HepG2 (cell line): ENCODE data around the gene S100A13. TPM values are rescaled to one million over a fixed set of nuclear protein-coding genes. Genes with fewer than 3 reads are reported as not detected.
"Not testable (repeated sequence)": the region's sequence is repeated elsewhere in the genome, so short reads cannot be mapped to it uniquely, and the experiment has no call there.

Source experiments
- ATAC-seq: fragments of 200-7000 bp; cut with Tn5 transposase; 3 replicates; pipeline ENCODE4 v1.9.1; 2020; ENCODE audit warnings: mild to moderate bottlenecking, moderate library complexity
- BruUV-seq: library from RNA; stranded (reverse); fragments of 400-500 nt; replicated peaks from 2 replicates; lab custom pipeline; 2021; lab: Mats Ljungman, UMichigan
- CTCF ChIA-PET: fragments of 300-600 bp; formaldehyde crosslinking; extraction: SDS; loops from one replicate; lab custom pipeline; 2021; ENCODE audit warnings: low total read pairs, inconsistent platforms, low intra/inter-chr PET ratio; lab: Yijun Ruan, JAX
- POLR2A ChIA-PET: fragments of 350-600 bp; sonication (Branson Sonifier 250); formaldehyde crosslinking; loops from one replicate; lab custom pipeline; 2020; ENCODE audit warnings: antibody characterized with exemption, inconsistent platforms; lab: Yijun Ruan, JAX
- DNase-seq: peaks from one replicate; pipeline ENCODE4 v3.0.0-alpha.2; 2015; ENCODE audit warnings: low spot score
- FAIRE-seq: peaks from 3 replicates; lab custom pipeline; 2011; peaks lifted over from hg19 to GRCh38; lab: Jason Lieb, UNC
- H2AFZ ChIP-seq: one replicate; pipeline ENCODE4 v1.6.1; 2011; ENCODE audit warnings: low read length, inconsistent platforms
- H3K27ac ChIP-seq: fragments of 300-600 bp; 3 replicates; pipeline ENCODE4 v1.8.0; 2011; ENCODE audit warnings: mixed run types, mild to moderate bottlenecking, mixed read lengths, low read length, inconsistent platforms; ENCODE audit not compliant: insufficient read depth; ENCODE audit errors: extremely low read length
- H3K27me3 ChIP-seq, 2 experiments: fragments of 200-600 bp in 1 of 2; 2 replicates in 1 of 2; 3 replicates in 1 of 2; pipeline versions ENCODE4 v1.6.0 to v1.8.0; 2011; ENCODE audit warnings: low read length in 2 of 2, mild to moderate bottlenecking in 2 of 2, moderate library complexity in 2 of 2, inconsistent platforms in 1 of 2; ENCODE audit not compliant: insufficient read depth in 2 of 2, control insufficient read depth in 1 of 2
- H3K36me3 ChIP-seq, 2 experiments: fragments of 200-600 bp in 1 of 2; replicated peaks in 1 of 2; 2 replicates in 1 of 2; 3 replicates in 1 of 2; pipeline versions ENCODE4 v1.5.1 to v1.8.0; 2011; ENCODE audit warnings: low read length in 2 of 2, inconsistent platforms in 1 of 2; ENCODE audit not compliant: insufficient read depth in 2 of 2, control insufficient read depth in 1 of 2
- H3K4me1 ChIP-seq: 2 replicates; pipeline ENCODE4 v1.5.1; 2012; ENCODE audit warnings: low read length, inconsistent platforms; ENCODE audit not compliant: insufficient read depth
- H3K4me2 ChIP-seq: 2 replicates; pipeline ENCODE4 v1.6.0; 2011; ENCODE audit warnings: low read depth, low read length, inconsistent platforms
- H3K4me3 ChIP-seq, 3 experiments: fragments of 200-600 bp in 1 of 3; sonication (generic), shearing (Covaris generic) in 1 of 3; replicated peaks in 1 of 3; 2 replicates each; pipeline ENCODE4 v1.5.1; 2011 to 2016; ENCODE audit warnings: low read length in 3 of 3, inconsistent platforms in 2 of 3, low read depth in 2 of 3, mild to moderate bottlenecking in 2 of 3, control low read depth in 1 of 3, mixed read lengths in 1 of 3; ENCODE audit not compliant: insufficient read depth in 1 of 3
- H3K79me2 ChIP-seq: one replicate; pipeline ENCODE4 v1.6.1; 2011; ENCODE audit warnings: low read length, inconsistent platforms; ENCODE audit not compliant: insufficient read depth
- H3K9ac ChIP-seq: 2 replicates; pipeline ENCODE4 v1.6.0; 2011; ENCODE audit warnings: mild to moderate bottlenecking, low read depth, low read length, inconsistent platforms; ENCODE audit not compliant: insufficient read depth
- H3K9me3 ChIP-seq: 2 replicates; pipeline ENCODE4 v1.5.1; 2012; ENCODE audit warnings: mild to moderate bottlenecking, low read length
- H4K20me1 ChIP-seq: 2 replicates; pipeline ENCODE4 v1.6.0; 2011; ENCODE audit warnings: inconsistent platforms, mild to moderate bottlenecking, low read length, moderate library complexity; ENCODE audit not compliant: insufficient read depth
- ARNT2 ChIP-seq: sonication (generic); formaldehyde crosslinking; IDR thresholded peaks from 2 replicates; pipeline ENCODE4 v1.8.0; 2022; ENCODE audit warnings: mild to moderate bottlenecking, low read depth, missing genetic modification reagents, moderate library complexity
- ATM ChIP-seq: fragments of 450-650 bp; IDR thresholded peaks from 2 replicates; pipeline ENCODE4 v1.7.1; 2017; ENCODE audit warnings: mild to moderate bottlenecking, borderline replicate concordance
- FOSL2 ChIP-seq: sonication (generic); formaldehyde crosslinking; IDR thresholded peaks from 2 replicates; pipeline ENCODE4 v1.4.0; 2020; ENCODE audit warnings: missing genetic modification reagents
- GLI4 ChIP-seq: sonication (generic); formaldehyde crosslinking; IDR thresholded peaks from 2 replicates; pipeline ENCODE4 v1.5.1; 2020; ENCODE audit warnings: missing genetic modification reagents, mild to moderate bottlenecking, moderate library complexity, borderline replicate concordance
- MATR3 ChIP-seq: sonication (generic); formaldehyde crosslinking; IDR thresholded peaks from 2 replicates; pipeline ENCODE4 v1.4.0; 2020; ENCODE audit warnings: missing genetic modification reagents
- STAG1 ChIP-seq: sonication (generic); formaldehyde crosslinking; IDR thresholded peaks from 2 replicates; pipeline ENCODE4 v1.4.0; 2020; ENCODE audit warnings: missing genetic modification reagents
- ZNF350 ChIP-seq: sonication (generic); formaldehyde crosslinking; IDR thresholded peaks from 2 replicates; pipeline ENCODE4 v1.4.0; 2020; ENCODE audit warnings: mild to moderate bottlenecking, low read depth, missing genetic modification reagents, borderline replicate concordance
- ZNF567 ChIP-seq: sonication (generic); formaldehyde crosslinking; IDR thresholded peaks from 2 replicates; pipeline ENCODE4 v1.8.1; 2023; ENCODE audit warnings: mild to moderate bottlenecking, missing genetic modification reagents, borderline replicate concordance
- ZNF713 ChIP-seq: sonication (generic); formaldehyde crosslinking; IDR thresholded peaks from 2 replicates; pipeline ENCODE4 v1.4.0; 2020; ENCODE audit warnings: mild to moderate bottlenecking, missing genetic modification reagents
- WGBS: methylation state at CpG from one replicate; pipeline ENCODE4 v1.1.6; 2017; ENCODE audit warnings: low lambda C conversion rate; 5-methylcytosine and 5-hydroxymethylcytosine counted together
- in situ Hi-C: cut with HindIII; loops from 2 replicates; pipeline ENCODE4 v1.10.0; 2017; ENCODE audit warnings: low pct_unique_long_range_greater_than_20kb; ENCODE audit not compliant: extremely low pct_ligation_motif_present
- intact Hi-C: fragments of 100-400 bp; cut with micrococcal nuclease; formaldehyde crosslinking; loops from one replicate; pipeline ENCODE4 v1.10.0; 2022; ENCODE audit not compliant: unreplicated experiment
- polyA plus RNA-seq, 8 experiments: library from polyadenylated mRNA; depleted of rRNA in 3 of 8; stranded (reverse) in 7 of 8; unstranded in 1 of 8; fragments of >200 nt; fragmentation: Illumina TruSeq in 4 of 8; extraction: Trizol in 4 of 8; gene quantifications; 2 replicates each; pipeline versions ENCODE4 v1.2.1 to v1.2.3, GENCODE V29; 2011 to 2016; ENCODE audit warnings: low read depth in 4 of 8, missing spikeins in 1 of 8, mixed read lengths in 1 of 8; ENCODE audit not compliant: insufficient read depth in 1 of 8
- total RNA-seq, 5 experiments: library from RNA; depleted of rRNA; stranded (reverse); fragments of >200 nt; fragmentation: Illumina TruSeq; extraction: Trizol; gene quantifications; 2 replicates each; pipeline ENCODE4 v1.2.3, GENCODE V29; 2016; ENCODE audit warnings: low read depth in 1 of 5
- TF ChIP-seq, protein P1 (sequence below): sonication (generic); formaldehyde crosslinking; IDR thresholded peaks from 2 replicates; pipeline ENCODE4 v1.8.1; 2023; ENCODE audit warnings: mild to moderate bottlenecking, inconsistent platforms, moderate library complexity, missing genetic modification reagents, borderline replicate concordance
- TF ChIP-seq, protein P2 (sequence below): sonication (generic); formaldehyde crosslinking; IDR thresholded peaks from 2 replicates; pipeline ENCODE4 v1.8.0; 2023; ENCODE audit warnings: mild to moderate bottlenecking, missing genetic modification reagents

The S100A13 gene
- total and polyA plus RNA-seq, 2 of the 13 experiments (the other 11 are each of a cell fraction or from before 2014, with no cell fraction given): 89.5 to 172 TPM

DNA sequence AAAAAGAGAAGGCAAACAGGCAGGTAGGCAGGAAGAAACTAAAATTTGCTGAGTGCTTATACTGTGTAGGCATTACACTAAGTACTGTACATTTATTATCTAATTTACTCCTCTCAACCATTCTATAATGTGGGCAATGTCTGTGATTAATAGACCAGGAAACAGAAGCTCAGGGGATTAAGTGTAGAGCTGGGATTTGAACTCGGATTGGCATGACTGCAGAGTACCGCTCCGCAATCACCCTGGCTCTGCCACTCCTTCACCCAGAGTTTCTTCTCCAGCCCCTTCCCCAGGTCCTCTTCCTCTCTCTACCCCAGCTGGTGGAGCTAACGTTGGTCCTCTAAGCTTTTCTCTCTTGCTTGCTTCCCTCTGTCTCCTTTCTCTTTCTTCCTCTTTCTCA, 50.2 kb downstream of the S100A13 start:
- intact Hi-C loops (no loop called here), in situ Hi-C loops (no loop called here)
- no TSS peak for BruUV-seq
- no peaks in the 10 kb centered on the region for H3K36me3 ChIP-seq
- H3K4me2 ChIP-seq: no peak overlapping the region
- H3K27ac ChIP-seq: no peak overlapping the region
- ChIA-PET CTCF (no interaction called here), POLR2A (interaction anchor here (1.1 to 1.4 kb wide), 3 partner anchors 31 to 61 kb away, joined by 3 to 5 read pairs (median 5); partner anchors contain the start of gene CHTOP)
- H3K4me1 ChIP-seq: peaks cover 10% of the 10 kb centered on the region
- no peak for DNase-seq
- H4K20me1 ChIP-seq: no peaks in the 10 kb centered on the region
- H2AFZ ChIP-seq: no peak overlapping the region
- no peaks in the 10 kb centered on the region; a peak in 1 of 5 replicates for H3K27me3 ChIP-seq
- no peak for ATAC-seq
- 62% methylated on average over 4 of the region's 4 CpGs for WGBS
- TF ChIP-seq ZNF713: no peak
- TF ChIP-seq FOSL2 (CRISPR knock-in tag): no peak
- no peak for TF ChIP-seq ATM
- TF ChIP-seq ARNT2 (CRISPR knock-in tag): no peak
- TF ChIP-seq STAG1 (CRISPR knock-in tag): no peak
- TF ChIP-seq ZNF567 (CRISPR knock-in tag): no peak
- TF ChIP-seq, protein P1, sequence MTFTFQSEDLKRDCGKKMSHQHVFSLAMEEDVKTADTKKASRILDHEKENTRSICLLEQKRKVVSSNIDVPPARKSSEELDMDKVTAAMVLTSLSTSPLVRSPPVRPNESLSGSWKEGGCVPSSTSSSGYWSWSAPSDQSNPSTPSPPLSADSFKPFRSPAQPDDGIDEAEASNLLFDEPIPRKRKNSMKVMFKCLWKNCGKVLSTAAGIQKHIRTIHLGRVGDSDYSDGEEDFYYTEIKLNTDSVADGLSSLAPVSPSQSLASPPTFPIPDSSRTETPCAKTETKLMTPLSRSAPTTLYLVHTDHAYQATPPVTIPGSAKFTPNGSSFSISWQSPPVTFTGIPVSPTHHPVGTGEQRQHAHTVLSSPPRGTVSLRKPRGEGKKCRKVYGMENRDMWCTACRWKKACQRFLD (CRISPR knock-in tag): no peak
- TF ChIP-seq ZNF350: no peak
- no peak for TF ChIP-seq MATR3 (CRISPR knock-in tag)
- no peak for TF ChIP-seq GLI4 (CRISPR knock-in tag)
- TF ChIP-seq, protein P2, sequence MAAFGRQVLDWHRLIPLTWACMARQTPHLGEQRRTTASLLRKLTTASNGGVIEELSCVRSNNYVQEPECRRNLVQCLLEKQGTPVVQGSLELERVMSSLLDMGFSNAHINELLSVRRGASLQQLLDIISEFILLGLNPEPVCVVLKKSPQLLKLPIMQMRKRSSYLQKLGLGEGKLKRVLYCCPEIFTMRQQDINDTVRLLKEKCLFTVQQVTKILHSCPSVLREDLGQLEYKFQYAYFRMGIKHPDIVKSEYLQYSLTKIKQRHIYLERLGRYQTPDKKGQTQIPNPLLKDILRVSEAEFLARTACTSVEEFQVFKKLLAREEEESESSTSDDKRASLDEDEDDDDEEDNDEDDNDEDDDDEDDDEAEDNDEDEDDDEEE (CRISPR knock-in tag): no peak
- H3K79me2 ChIP-seq: no peaks in the 10 kb centered on the region
- no peak overlapping the region for H3K4me3 ChIP-seq
- H3K9ac ChIP-seq: no peak overlapping the region
- H3K9me3 ChIP-seq: no peaks in the 10 kb centered on the region
- FAIRE-seq: no peak

DNA sequence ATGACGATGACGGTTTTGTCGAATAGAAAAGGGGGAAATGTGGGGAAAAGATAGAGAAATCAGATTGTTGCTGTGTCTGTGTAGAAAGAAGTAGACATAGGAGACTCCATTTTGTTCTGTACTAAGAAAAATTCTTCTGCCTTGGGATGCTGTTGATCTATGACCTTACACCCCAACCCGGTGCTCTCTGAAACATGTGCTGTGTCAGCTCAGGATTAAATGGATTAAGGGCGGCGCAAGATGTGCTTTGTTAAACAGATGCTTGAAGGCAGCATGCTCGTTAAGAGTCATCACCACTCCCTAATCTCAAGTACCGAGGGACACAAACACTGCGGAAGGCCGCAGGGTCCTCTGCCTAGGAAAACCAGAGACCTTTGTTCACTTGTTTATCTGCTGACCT, 51.8 kb downstream of the S100A13 start:
- BruUV-seq, CTCF ChIA-PET, H3K9me3 ChIP-seq, H3K36me3 ChIP-seq, FAIRE-seq, H4K20me1 ChIP-seq, H3K27me3 ChIP-seq, H3K9ac ChIP-seq, H3K4me2 ChIP-seq, H3K4me3 ChIP-seq, H3K79me2 ChIP-seq, H2AFZ ChIP-seq, in situ Hi-C loops, DNase-seq, H3K27ac ChIP-seq, intact Hi-C loops, ATAC-seq: not testable (repeated sequence)
- POLR2A ChIA-PET: interaction anchor here (1.2 kb wide), 1 partner anchor 36 kb away, joined by 3 read pairs; no protein-coding TSS in a partner anchor
- peaks cover 16% of the 10 kb centered on the region for H3K4me1 ChIP-seq
- 40% methylated on average over 10 of the region's 10 CpGs for WGBS

DNA sequence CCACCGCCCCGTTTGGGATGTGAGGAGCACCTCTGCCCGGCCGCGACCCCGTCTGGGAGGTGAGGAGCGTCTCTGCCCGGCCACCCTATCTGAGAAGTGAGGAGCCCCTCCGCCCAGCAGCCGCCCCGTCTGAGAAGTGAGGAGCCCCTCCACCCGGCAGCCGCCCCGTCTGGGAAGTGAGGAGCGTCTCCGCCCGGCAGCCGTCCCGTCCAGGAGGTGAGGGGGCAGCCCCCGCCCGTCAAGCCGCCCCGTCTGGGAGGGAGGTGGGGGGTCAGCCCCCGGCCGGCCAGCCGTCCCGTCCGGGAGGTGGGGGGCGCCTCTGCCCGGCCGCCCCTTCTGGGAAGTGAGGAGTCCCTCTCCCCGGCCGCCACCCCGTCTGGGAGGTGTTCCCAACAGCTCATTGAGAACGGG, 52.2 kb downstream of the S100A13 start:
- H3K4me3 ChIP-seq, H3K27ac ChIP-seq, H3K79me2 ChIP-seq, ATAC-seq, H3K9me3 ChIP-seq, FAIRE-seq, H3K4me2 ChIP-seq, BruUV-seq, intact Hi-C loops, in situ Hi-C loops, H3K36me3 ChIP-seq, H4K20me1 ChIP-seq, CTCF ChIA-PET, H3K9ac ChIP-seq, H2AFZ ChIP-seq, DNase-seq, H3K27me3 ChIP-seq: not testable (repeated sequence)
- POLR2A ChIA-PET: interaction anchor here (1.2 kb wide), 1 partner anchor 36 kb away, joined by 3 read pairs; no protein-coding TSS in a partner anchor
- H3K4me1 ChIP-seq: peaks cover 17% of the 10 kb centered on the region
- WGBS: 79% methylated on average over 19 of the region's 35 CpGs
